Measurements from ENCODE around the gene SPACA7.
"Not testable (repeated sequence)": the region's sequence is repeated elsewhere in the genome, so short reads cannot be mapped to it uniquely, and the experiment has no call there.

DNA sequence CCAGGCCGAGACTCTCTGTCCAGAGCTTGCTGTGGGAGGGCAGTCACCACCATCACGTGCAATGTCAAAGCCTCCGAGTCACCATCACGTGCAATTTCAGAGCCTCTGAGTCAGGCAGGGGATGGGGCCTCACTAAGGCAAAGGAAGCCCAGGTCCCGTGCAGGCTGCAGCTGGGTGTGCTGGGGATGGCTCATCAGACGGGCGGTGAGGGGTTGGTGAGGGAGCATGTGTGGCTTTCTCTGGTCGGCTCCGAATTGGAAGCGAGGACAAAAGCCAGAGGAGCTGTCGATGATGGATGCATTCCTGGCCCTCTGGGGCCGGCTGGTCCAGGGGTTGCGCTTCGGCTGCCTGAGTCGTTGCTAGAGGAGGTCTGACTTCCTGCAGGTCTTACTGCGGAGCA, 18.9 kb downstream of the SPACA7 start:
- not testable (repeated sequence) for TF ChIP-seq FOXM1 (CRISPR knock-in tag; IDR thresholded peaks at IDR 0.05); POLR2A (IDR thresholded peaks at IDR 0.05; ENCODE audit: insufficient read depth in 1 of 2, low read depth in 2 of 2, low read length in 2 of 2)

All from HepG2 (cell line).